ENCODE measurements around the gene PCK2.

DNA sequence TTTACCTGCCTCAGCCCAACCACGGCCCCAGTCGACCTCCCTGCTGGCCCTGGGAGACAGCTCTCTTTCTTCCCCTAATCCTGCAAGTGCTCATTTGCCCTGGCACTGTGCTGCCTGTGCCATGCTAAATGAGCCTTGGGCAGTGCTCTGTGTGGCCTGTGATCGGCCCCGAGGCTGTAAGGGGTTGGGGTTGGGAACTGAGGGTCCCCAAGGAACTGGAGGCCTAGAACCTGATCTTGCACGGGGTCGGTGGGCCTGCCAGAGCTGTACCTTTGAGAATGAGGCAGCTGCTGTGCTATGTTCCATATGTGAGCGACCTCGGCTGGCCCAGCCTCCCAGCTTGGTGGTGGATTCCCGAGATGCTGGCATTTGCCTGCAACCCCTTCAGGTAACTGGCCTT, 56.0 kb downstream of the PCK2 start:
- TF ChIP-seq, protein P1, sequence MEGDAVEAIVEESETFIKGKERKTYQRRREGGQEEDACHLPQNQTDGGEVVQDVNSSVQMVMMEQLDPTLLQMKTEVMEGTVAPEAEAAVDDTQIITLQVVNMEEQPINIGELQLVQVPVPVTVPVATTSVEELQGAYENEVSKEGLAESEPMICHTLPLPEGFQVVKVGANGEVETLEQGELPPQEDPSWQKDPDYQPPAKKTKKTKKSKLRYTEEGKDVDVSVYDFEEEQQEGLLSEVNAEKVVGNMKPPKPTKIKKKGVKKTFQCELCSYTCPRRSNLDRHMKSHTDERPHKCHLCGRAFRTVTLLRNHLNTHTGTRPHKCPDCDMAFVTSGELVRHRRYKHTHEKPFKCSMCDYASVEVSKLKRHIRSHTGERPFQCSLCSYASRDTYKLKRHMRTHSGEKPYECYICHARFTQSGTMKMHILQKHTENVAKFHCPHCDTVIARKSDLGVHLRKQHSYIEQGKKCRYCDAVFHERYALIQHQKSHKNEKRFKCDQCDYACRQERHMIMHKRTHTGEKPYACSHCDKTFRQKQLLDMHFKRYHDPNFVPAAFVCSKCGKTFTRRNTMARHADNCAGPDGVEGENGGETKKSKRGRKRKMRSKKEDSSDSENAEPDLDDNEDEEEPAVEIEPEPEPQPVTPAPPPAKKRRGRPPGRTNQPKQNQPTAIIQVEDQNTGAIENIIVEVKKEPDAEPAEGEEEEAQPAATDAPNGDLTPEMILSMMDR (IDR thresholded peaks at IDR 0.05), result no peak
- TF ChIP-seq POLR2A (IDR thresholded peaks at IDR 0.05), result no peak

All from adrenal gland (tissue), 5 donors.